ENCODE data around the gene ARL8B. TPM values are rescaled to one million over a fixed set of nuclear protein-coding genes. Genes with fewer than 3 reads are reported as not detected.

Gene ARL8B
- polyA plus RNA-seq, 1 donor (not counting 4 experiments of a cell fraction or from before 2014, with no cell fraction given), result 102 TPM

DNA sequence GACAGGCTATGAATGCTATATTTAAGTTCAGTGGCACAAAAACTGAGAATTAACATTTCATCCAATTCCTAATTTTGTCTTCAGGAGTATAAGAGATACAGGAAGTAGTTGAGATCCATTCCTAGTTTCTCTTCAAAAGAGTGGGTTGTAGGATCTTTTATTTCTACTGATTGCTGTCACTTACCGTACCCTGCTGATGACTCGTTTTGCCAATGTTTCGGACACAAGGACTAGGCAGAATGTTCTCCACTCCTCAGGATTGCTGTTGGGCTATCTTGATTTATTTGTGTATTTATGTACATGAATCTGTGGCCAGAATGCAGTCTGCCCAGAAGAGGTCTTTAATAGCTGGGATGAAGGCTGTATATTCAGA lies 11.9 kb downstream of the ARL8B start:
- H2AFZ ChIP-seq (ENCODE audit: control insufficient read depth, low read length), result no peak overlapping the region
- H3K27ac ChIP-seq (ENCODE audit: control insufficient read depth, insufficient read depth, low read length), result no peak overlapping the region
- H3K4me3 ChIP-seq (ENCODE audit: control insufficient read depth in 2 of 3, extremely low read depth in 1 of 3, insufficient read depth in 2 of 3, low read depth in 1 of 3, low read length in 3 of 3), result no peak overlapping the region
- H3K9ac ChIP-seq (ENCODE audit: control insufficient read depth, extremely low read depth, insufficient read depth, low read length), result no peak overlapping the region
- dilution Hi-C loops (cut with MboI; ENCODE audit: extremely low pct_ligation_motif_present, low sequenced_read_pairs), result no loop called here
- H3K9me1 ChIP-seq (ENCODE audit: control insufficient read depth, extremely low read depth, insufficient read depth, low read length), result no peaks in the 10 kb centered on the region
- no peak for TF ChIP-seq EZH2 (IDR thresholded peaks at IDR 0.05; ENCODE audit: low read length)
- TF ChIP-seq, protein P1, sequence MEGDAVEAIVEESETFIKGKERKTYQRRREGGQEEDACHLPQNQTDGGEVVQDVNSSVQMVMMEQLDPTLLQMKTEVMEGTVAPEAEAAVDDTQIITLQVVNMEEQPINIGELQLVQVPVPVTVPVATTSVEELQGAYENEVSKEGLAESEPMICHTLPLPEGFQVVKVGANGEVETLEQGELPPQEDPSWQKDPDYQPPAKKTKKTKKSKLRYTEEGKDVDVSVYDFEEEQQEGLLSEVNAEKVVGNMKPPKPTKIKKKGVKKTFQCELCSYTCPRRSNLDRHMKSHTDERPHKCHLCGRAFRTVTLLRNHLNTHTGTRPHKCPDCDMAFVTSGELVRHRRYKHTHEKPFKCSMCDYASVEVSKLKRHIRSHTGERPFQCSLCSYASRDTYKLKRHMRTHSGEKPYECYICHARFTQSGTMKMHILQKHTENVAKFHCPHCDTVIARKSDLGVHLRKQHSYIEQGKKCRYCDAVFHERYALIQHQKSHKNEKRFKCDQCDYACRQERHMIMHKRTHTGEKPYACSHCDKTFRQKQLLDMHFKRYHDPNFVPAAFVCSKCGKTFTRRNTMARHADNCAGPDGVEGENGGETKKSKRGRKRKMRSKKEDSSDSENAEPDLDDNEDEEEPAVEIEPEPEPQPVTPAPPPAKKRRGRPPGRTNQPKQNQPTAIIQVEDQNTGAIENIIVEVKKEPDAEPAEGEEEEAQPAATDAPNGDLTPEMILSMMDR (optimal IDR thresholded peaks at IDR 0.05 in 1 of 3, IDR thresholded peaks at IDR 0.05 in 1 of 3, conservative IDR thresholded peaks at IDR 0.05 in 1 of 3; ENCODE audit: extremely low read depth in 1 of 3, insufficient read depth in 2 of 3, low read length in 3 of 3), result no peak
- no peak for DNase-seq (ENCODE audit: low read depth, low spot score)
- H3K4me1 ChIP-seq (ENCODE audit: control insufficient read depth, extremely low read depth, insufficient read depth, low read length), result peaks cover 39% of the 10 kb centered on the region
- H3K79me2 ChIP-seq (ENCODE audit: control insufficient read depth, insufficient read depth, low read length), result peaks cover 96% of the 10 kb centered on the region
- H3K4me2 ChIP-seq (ENCODE audit: control insufficient read depth, extremely low read depth, insufficient read depth, low read depth, low read length), result no peak overlapping the region
- FAIRE-seq, result no peak
- no peaks in the 10 kb centered on the region for H4K20me1 ChIP-seq (ENCODE audit: control insufficient read depth, extremely low read depth, insufficient read depth, low read length)
- H3K36me3 ChIP-seq (ENCODE audit: control insufficient read depth in 2 of 2, extremely low read depth in 1 of 2, insufficient read depth in 2 of 2, low read length in 2 of 2), result no peaks in the 10 kb centered on the region
- H3K9me3 ChIP-seq (ENCODE audit: control insufficient read depth, low read depth, low read length), result no peaks in the 10 kb centered on the region
- no peaks in the 10 kb centered on the region for H3K27me3 ChIP-seq (ENCODE audit: control insufficient read depth, extremely low read depth, insufficient read depth, low read length)

DNA sequence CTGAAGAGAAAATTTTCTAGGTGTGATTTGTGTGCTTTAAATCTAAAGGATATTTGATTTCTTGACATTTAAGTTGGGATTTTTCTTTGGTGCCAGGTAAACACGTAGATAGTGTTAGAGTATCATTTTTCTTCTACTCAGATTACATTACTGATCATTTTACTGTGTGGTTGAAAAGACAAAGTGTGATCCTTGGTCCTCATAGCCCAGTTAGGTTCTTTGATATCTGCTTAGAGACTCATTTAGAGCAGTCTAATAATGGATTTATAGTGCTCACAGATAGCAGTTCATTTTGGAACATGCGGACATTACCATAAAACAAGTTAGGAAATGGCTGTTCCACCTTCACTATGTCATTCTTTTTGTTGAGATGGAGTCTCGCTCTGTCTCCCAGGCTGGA lies 12.4 kb downstream of the ARL8B start:
- Histone ChIP-seq H3K4me3 (ENCODE audit: control insufficient read depth in 2 of 3, extremely low read depth in 1 of 3, insufficient read depth in 2 of 3, low read depth in 1 of 3, low read length in 3 of 3) (no peak overlapping the region), H3K9me1 (ENCODE audit: control insufficient read depth, extremely low read depth, insufficient read depth, low read length) (no peaks in the 10 kb centered on the region), H2AFZ (ENCODE audit: control insufficient read depth, low read length) (no peak overlapping the region), H3K36me3 (ENCODE audit: control insufficient read depth in 2 of 2, extremely low read depth in 1 of 2, insufficient read depth in 2 of 2, low read length in 2 of 2) (no peaks in the 10 kb centered on the region), H3K9ac (ENCODE audit: control insufficient read depth, extremely low read depth, insufficient read depth, low read length) (no peak overlapping the region), H3K79me2 (ENCODE audit: control insufficient read depth, insufficient read depth, low read length) (peaks cover 96% of the 10 kb centered on the region), H3K4me2 (ENCODE audit: control insufficient read depth, extremely low read depth, insufficient read depth, low read depth, low read length) (no peak overlapping the region), H3K4me1 (ENCODE audit: control insufficient read depth, extremely low read depth, insufficient read depth, low read length) (peaks cover 44% of the 10 kb centered on the region), H3K27me3 (ENCODE audit: control insufficient read depth, extremely low read depth, insufficient read depth, low read length) (no peaks in the 10 kb centered on the region), H3K27ac (ENCODE audit: control insufficient read depth, insufficient read depth, low read length) (no peak overlapping the region), H3K9me3 (ENCODE audit: control insufficient read depth, low read depth, low read length) (no peaks in the 10 kb centered on the region), H4K20me1 (ENCODE audit: control insufficient read depth, extremely low read depth, insufficient read depth, low read length) (peaks cover 2% of the 10 kb centered on the region)
- no peak for TF ChIP-seq EZH2 (IDR thresholded peaks at IDR 0.05; ENCODE audit: low read length)
- TF ChIP-seq, protein P1 (optimal IDR thresholded peaks at IDR 0.05 in 1 of 3, IDR thresholded peaks at IDR 0.05 in 1 of 3, conservative IDR thresholded peaks at IDR 0.05 in 1 of 3; ENCODE audit: extremely low read depth in 1 of 3, insufficient read depth in 2 of 3, low read length in 3 of 3), result no peak
- no peak for FAIRE-seq
- dilution Hi-C loops (cut with MboI; ENCODE audit: extremely low pct_ligation_motif_present, low sequenced_read_pairs), result no loop called here
- DNase-seq (ENCODE audit: low read depth, low spot score), result no peak

Measured in keratinocyte (primary cell).